ENCODE data around the gene KAZN. TPM values are rescaled to one million over a fixed set of nuclear protein-coding genes. Genes with fewer than 3 reads are reported as not detected.
"Not testable (repeated sequence)": the region's sequence is repeated elsewhere in the genome, so short reads cannot be mapped to it uniquely, and the experiment has no call there.

KAZN gene
- total RNA-seq, 1 donor from 2014 or later = 3.7 TPM

GRCh38 chr1:14567903-14568302 is 30.6 kb upstream of the KAZN start:
- Histone ChIP-seq H3K4me3 (ENCODE audit: low read length in 3 of 3) (no peak overlapping the region), H3K36me3 (ENCODE audit: control insufficient read depth in 3 of 3, insufficient read depth in 3 of 3, low read length in 3 of 3) (no peaks in the 10 kb centered on the region), H3K27me3 (ENCODE audit: control insufficient read depth in 3 of 3, insufficient read depth in 3 of 3, low read length in 3 of 3) (no peaks in the 10 kb centered on the region), H3K9me3 (ENCODE audit: control insufficient read depth in 3 of 3, low read length in 3 of 3) (peaks cover 0 to 4% (median 0%) of the 10 kb centered on the region in 3 donors), H3K27ac (ENCODE audit: low read depth, low read length) (no peak overlapping the region), H3K9ac (ENCODE audit: low read depth in 1 of 3, low read length in 3 of 3) (no peak overlapping the region), H3K4me1 (ENCODE audit: control insufficient read depth in 3 of 3, insufficient read depth in 3 of 3, low read length in 3 of 3) (no peaks in the 10 kb centered on the region)

- H3K9ac ChIP-seq (ENCODE audit: low read depth in 1 of 3, low read length in 3 of 3) = no peak overlapping the region
- no peaks in the 10 kb centered on the region for H3K4me1 ChIP-seq (ENCODE audit: control insufficient read depth in 3 of 3, insufficient read depth in 3 of 3, low read length in 3 of 3)
- no peaks in the 10 kb centered on the region for H3K36me3 ChIP-seq (ENCODE audit: control insufficient read depth in 3 of 3, insufficient read depth in 3 of 3, low read length in 3 of 3)
- no peaks in the 10 kb centered on the region for H3K27me3 ChIP-seq (ENCODE audit: control insufficient read depth in 3 of 3, insufficient read depth in 3 of 3, low read length in 3 of 3)
- H3K4me3 ChIP-seq (ENCODE audit: low read length in 3 of 3) = no peak overlapping the region
- H3K9me3 ChIP-seq (ENCODE audit: control insufficient read depth in 3 of 3, low read length in 3 of 3) = peaks cover 0 to 4% (median 0%) of the 10 kb centered on the region in 3 donors
- H3K27ac ChIP-seq (ENCODE audit: low read depth, low read length) = no peak overlapping the region
Observed at GRCh38 chr1:14568716-14569355, 29.6 kb upstream of the KAZN start.

- no peak overlapping the region for H3K9ac ChIP-seq (ENCODE audit: low read depth in 1 of 3, low read length in 3 of 3)
- H3K36me3 ChIP-seq (ENCODE audit: control insufficient read depth in 3 of 3, insufficient read depth in 3 of 3, low read length in 3 of 3) = no peaks in the 10 kb centered on the region
- no peak overlapping the region for H3K27ac ChIP-seq (ENCODE audit: low read depth, low read length)
- H3K9me3 ChIP-seq (ENCODE audit: control insufficient read depth in 3 of 3, low read length in 3 of 3) = peaks cover 0 to 4% (median 0%) of the 10 kb centered on the region in 3 donors
- peaks cover 0 to 3% (median 0%) of the 10 kb centered on the region in 3 donors for H3K27me3 ChIP-seq (ENCODE audit: control insufficient read depth in 3 of 3, insufficient read depth in 3 of 3, low read length in 3 of 3)
- H3K4me1 ChIP-seq (ENCODE audit: control insufficient read depth in 3 of 3, insufficient read depth in 3 of 3, low read length in 3 of 3) = no peaks in the 10 kb centered on the region
- no peak overlapping the region for H3K4me3 ChIP-seq (ENCODE audit: low read length in 3 of 3)
Observed at GRCh38 chr1:14570514-14570913, 28.0 kb upstream of the KAZN start.

- no peak overlapping the region for H3K9ac ChIP-seq (ENCODE audit: low read depth in 1 of 3, low read length in 3 of 3)
- no peak overlapping the region for H3K4me3 ChIP-seq (ENCODE audit: low read length in 3 of 3)
- no peak overlapping the region for H3K27ac ChIP-seq (ENCODE audit: low read depth, low read length)
Observed at GRCh38 chr1:14571810-14572767, 26.4 kb upstream of the KAZN start.

GRCh38 chr1:14572861-14573260 is 25.6 kb upstream of the KAZN start:
- Histone ChIP-seq H3K27me3 (ENCODE audit: control insufficient read depth in 3 of 3, insufficient read depth in 3 of 3, low read length in 3 of 3) (peaks cover 0 to 3% (median 0%) of the 10 kb centered on the region in 3 donors), H3K27ac (ENCODE audit: low read depth, low read length) (no peak overlapping the region), H3K9ac (ENCODE audit: low read depth in 1 of 3, low read length in 3 of 3) (no peak overlapping the region), H3K36me3 (ENCODE audit: control insufficient read depth in 3 of 3, insufficient read depth in 3 of 3, low read length in 3 of 3) (no peaks in the 10 kb centered on the region), H3K4me3 (ENCODE audit: low read length in 3 of 3) (no peak overlapping the region), H3K9me3 (ENCODE audit: control insufficient read depth in 3 of 3, low read length in 3 of 3) (peaks cover 0 to under 1% (median 0%) of the 10 kb centered on the region in 3 donors), H3K4me1 (ENCODE audit: control insufficient read depth in 3 of 3, insufficient read depth in 3 of 3, low read length in 3 of 3) (no peaks in the 10 kb centered on the region)

More at GRCh38 chr1:14571810-14572767, 26.4 kb upstream of the KAZN start:
- Histone ChIP-seq H3K9me3 (ENCODE audit: control insufficient read depth in 3 of 3, low read length in 3 of 3) (peaks cover 0 to 4% (median 0%) of the 10 kb centered on the region in 3 donors), H3K36me3 (ENCODE audit: control insufficient read depth in 3 of 3, insufficient read depth in 3 of 3, low read length in 3 of 3) (no peaks in the 10 kb centered on the region), H3K4me1 (ENCODE audit: control insufficient read depth in 3 of 3, insufficient read depth in 3 of 3, low read length in 3 of 3) (no peaks in the 10 kb centered on the region), H3K27me3 (ENCODE audit: control insufficient read depth in 3 of 3, insufficient read depth in 3 of 3, low read length in 3 of 3) (peaks cover 0 to 3% (median 0%) of the 10 kb centered on the region in 3 donors)

GRCh38 chr1:14576155-14576554 is 22.3 kb upstream of the KAZN start:
- no peak overlapping the region for H3K4me3 ChIP-seq (ENCODE audit: low read length in 3 of 3)
- no peaks in the 10 kb centered on the region for H3K9me3 ChIP-seq (ENCODE audit: control insufficient read depth in 3 of 3, low read length in 3 of 3)
- H3K9ac ChIP-seq (ENCODE audit: low read depth in 1 of 3, low read length in 3 of 3) = no peak overlapping the region
- H3K27me3 ChIP-seq (ENCODE audit: control insufficient read depth in 3 of 3, insufficient read depth in 3 of 3, low read length in 3 of 3) = peaks cover 0 to 3% (median 0%) of the 10 kb centered on the region in 3 donors
- H3K27ac ChIP-seq (ENCODE audit: low read depth, low read length) = no peak overlapping the region
- H3K4me1 ChIP-seq (ENCODE audit: control insufficient read depth in 3 of 3, insufficient read depth in 3 of 3, low read length in 3 of 3) = no peaks in the 10 kb centered on the region
- H3K36me3 ChIP-seq (ENCODE audit: control insufficient read depth in 3 of 3, insufficient read depth in 3 of 3, low read length in 3 of 3) = no peaks in the 10 kb centered on the region

GRCh38 chr1:14577261-14577660 is 21.2 kb upstream of the KAZN start:
- peaks cover 0 to 3% (median 0%) of the 10 kb centered on the region in 3 donors for H3K27me3 ChIP-seq (ENCODE audit: control insufficient read depth in 3 of 3, insufficient read depth in 3 of 3, low read length in 3 of 3)
- no peak overlapping the region for H3K27ac ChIP-seq (ENCODE audit: low read depth, low read length)
- H3K4me1 ChIP-seq (ENCODE audit: control insufficient read depth in 3 of 3, insufficient read depth in 3 of 3, low read length in 3 of 3) = no peaks in the 10 kb centered on the region
- H3K4me3 ChIP-seq (ENCODE audit: low read length in 3 of 3) = no peak overlapping the region
- no peak overlapping the region for H3K9ac ChIP-seq (ENCODE audit: low read depth in 1 of 3, low read length in 3 of 3)
- no peaks in the 10 kb centered on the region for H3K36me3 ChIP-seq (ENCODE audit: control insufficient read depth in 3 of 3, insufficient read depth in 3 of 3, low read length in 3 of 3)
- H3K9me3 ChIP-seq (ENCODE audit: control insufficient read depth in 3 of 3, low read length in 3 of 3) = no peaks in the 10 kb centered on the region

- no peak overlapping the region for H3K9ac ChIP-seq (ENCODE audit: low read depth in 1 of 3, low read length in 3 of 3)
- peaks cover 0 to 3% (median 0%) of the 10 kb centered on the region in 3 donors for H3K27me3 ChIP-seq (ENCODE audit: control insufficient read depth in 3 of 3, insufficient read depth in 3 of 3, low read length in 3 of 3)
- no peak overlapping the region for H3K4me3 ChIP-seq (ENCODE audit: low read length in 3 of 3)
- no peaks in the 10 kb centered on the region for H3K36me3 ChIP-seq (ENCODE audit: control insufficient read depth in 3 of 3, insufficient read depth in 3 of 3, low read length in 3 of 3)
- no peaks in the 10 kb centered on the region for H3K4me1 ChIP-seq (ENCODE audit: control insufficient read depth in 3 of 3, insufficient read depth in 3 of 3, low read length in 3 of 3)
- no peak overlapping the region for H3K27ac ChIP-seq (ENCODE audit: low read depth, low read length)
- H3K9me3 ChIP-seq (ENCODE audit: control insufficient read depth in 3 of 3, low read length in 3 of 3) = no peaks in the 10 kb centered on the region
Observed at GRCh38 chr1:14578156-14578555, 20.3 kb upstream of the KAZN start.

GRCh38 chr1:14580295-14580694 is 18.2 kb upstream of the KAZN start:
- not testable (repeated sequence) for H3K9ac ChIP-seq (ENCODE audit: low read depth in 1 of 3, low read length in 3 of 3); H3K9me3 ChIP-seq (ENCODE audit: control insufficient read depth in 3 of 3, low read length in 3 of 3); H3K27me3 ChIP-seq (ENCODE audit: control insufficient read depth in 3 of 3, insufficient read depth in 3 of 3, low read length in 3 of 3); H3K4me3 ChIP-seq (ENCODE audit: low read length in 3 of 3); H3K36me3 ChIP-seq (ENCODE audit: control insufficient read depth in 3 of 3, insufficient read depth in 3 of 3, low read length in 3 of 3); H3K4me1 ChIP-seq (ENCODE audit: control insufficient read depth in 3 of 3, insufficient read depth in 3 of 3, low read length in 3 of 3); H3K27ac ChIP-seq (ENCODE audit: low read depth, low read length)

GRCh38 chr1:14580986-14581385 is 17.5 kb upstream of the KAZN start:
- H3K4me3 ChIP-seq (ENCODE audit: low read length in 3 of 3) = no peak overlapping the region
- peaks cover 0 to 3% (median 0%) of the 10 kb centered on the region in 3 donors for H3K27me3 ChIP-seq (ENCODE audit: control insufficient read depth in 3 of 3, insufficient read depth in 3 of 3, low read length in 3 of 3)
- no peaks in the 10 kb centered on the region for H3K4me1 ChIP-seq (ENCODE audit: control insufficient read depth in 3 of 3, insufficient read depth in 3 of 3, low read length in 3 of 3)
- no peak overlapping the region for H3K9ac ChIP-seq (ENCODE audit: low read depth in 1 of 3, low read length in 3 of 3)
- H3K9me3 ChIP-seq (ENCODE audit: control insufficient read depth in 3 of 3, low read length in 3 of 3) = no peaks in the 10 kb centered on the region
- H3K27ac ChIP-seq (ENCODE audit: low read depth, low read length) = no peak overlapping the region
- no peaks in the 10 kb centered on the region for H3K36me3 ChIP-seq (ENCODE audit: control insufficient read depth in 3 of 3, insufficient read depth in 3 of 3, low read length in 3 of 3)
